Measurements from ENCODE around the gene PLXND1.

Gene PLXND1

GRCh38 chr3:129635656-129636055 is 29.2 kb upstream of the PLXND1 start:
- H3K27me3 Mint-ChIP-seq: peaks cover 6 to 7% of the 10 kb centered on the region in 2 donors
- H3K27ac Mint-ChIP-seq: no peak overlapping the region
- ATAC-seq (replicated peaks) (no peak), DNase-seq (no peak)
- H3K36me3 Mint-ChIP-seq (ENCODE audit: insufficient read depth): no peaks in the 10 kb centered on the region
- no peak overlapping the region for H3K4me3 Mint-ChIP-seq
- H3K4me1 Mint-ChIP-seq (ENCODE audit: low read depth in 2 of 2): peaks cover 0 to 11% of the 10 kb centered on the region in 2 donors
- no peaks in the 10 kb centered on the region for H3K9me3 Mint-ChIP-seq

GRCh38 chr3:129633751-129634481 is 27.4 kb upstream of the PLXND1 start:
- Mint-ChIP-seq H3K4me3 (no peak overlapping the region), H3K27ac (no peak overlapping the region), H3K9me3 (no peaks in the 10 kb centered on the region), H3K4me1 (ENCODE audit: low read depth in 2 of 2) (peaks cover 0 to 11% of the 10 kb centered on the region in 2 donors), H3K36me3 (ENCODE audit: insufficient read depth) (no peaks in the 10 kb centered on the region), H3K27me3 (peaks cover 6 to 7% of the 10 kb centered on the region in 2 donors)
- no peak for DNase-seq
- peak; percentile 78 for ATAC-seq (replicated peaks)

GRCh38 chr3:129632977-129633376 is 26.5 kb upstream of the PLXND1 start:
- DNase-seq: no peak
- no peaks in the 10 kb centered on the region for H3K9me3 Mint-ChIP-seq
- no peak for ATAC-seq (replicated peaks)
- H3K27me3 Mint-ChIP-seq: no peaks in the 10 kb centered on the region
- no peak overlapping the region for H3K27ac Mint-ChIP-seq
- H3K4me1 Mint-ChIP-seq (ENCODE audit: low read depth in 2 of 2): peaks cover 3 to 13% of the 10 kb centered on the region in 2 donors
- H3K4me3 Mint-ChIP-seq: no peak overlapping the region
- H3K36me3 Mint-ChIP-seq (ENCODE audit: insufficient read depth): no peaks in the 10 kb centered on the region

GRCh38 chr3:129632556-129632955 is 26.1 kb upstream of the PLXND1 start:
- H3K27ac Mint-ChIP-seq: no peak overlapping the region

DNA sequence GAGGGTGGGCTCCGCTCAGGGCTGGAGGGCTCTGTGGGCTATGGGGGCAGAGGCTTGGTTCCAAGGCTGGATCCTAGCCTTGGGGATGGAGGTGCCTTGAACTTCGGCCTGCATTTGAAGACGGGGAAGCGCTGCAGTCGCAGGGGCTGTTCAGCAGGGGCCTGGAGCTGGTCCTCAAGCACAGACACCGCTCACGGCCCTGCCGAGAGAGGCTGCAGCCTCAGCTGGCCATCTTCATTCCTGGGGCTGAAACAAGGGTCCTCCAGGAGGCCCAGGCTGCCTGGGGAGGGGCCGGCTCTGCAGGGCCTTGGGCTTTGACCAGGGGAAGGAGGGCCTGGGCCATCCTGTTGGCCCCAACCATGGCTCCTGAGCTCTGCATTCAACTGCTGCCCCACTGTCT is 25.6 kb upstream of the PLXND1 start:
- no peak for ATAC-seq (replicated peaks)
- Mint-ChIP-seq H3K27ac (no peak overlapping the region), H3K9me3 (no peaks in the 10 kb centered on the region), H3K4me3 (no peak overlapping the region), H3K27me3 (no peaks in the 10 kb centered on the region), H3K36me3 (ENCODE audit: insufficient read depth) (peaks cover 3% of the 10 kb centered on the region), H3K4me1 (ENCODE audit: low read depth in 2 of 2) (peaks cover 12 to 21% of the 10 kb centered on the region in 2 donors)
- DNase-seq: no peak

More at GRCh38 chr3:129632556-129632955, 26.1 kb upstream of the PLXND1 start:
- DNase-seq: no peak
- Mint-ChIP-seq H3K27me3 (no peaks in the 10 kb centered on the region), H3K4me1 (ENCODE audit: low read depth in 2 of 2) (peaks cover 7 to 16% of the 10 kb centered on the region in 2 donors), H3K36me3 (ENCODE audit: insufficient read depth) (peaks cover 3% of the 10 kb centered on the region), H3K9me3 (no peaks in the 10 kb centered on the region), H3K4me3 (no peak overlapping the region)
- ATAC-seq (replicated peaks): no peak

GRCh38 chr3:129629011-129629410 is 22.5 kb upstream of the PLXND1 start:
- DNase-seq (no peak), ATAC-seq (replicated peaks) (no peak)
- Mint-ChIP-seq H3K4me3 (no peak overlapping the region), H3K27ac (no peak overlapping the region), H3K36me3 (ENCODE audit: insufficient read depth) (peaks cover 3% of the 10 kb centered on the region), H3K9me3 (no peaks in the 10 kb centered on the region), H3K4me1 (ENCODE audit: low read depth in 2 of 2) (peaks cover 12 to 29% of the 10 kb centered on the region in 2 donors), H3K27me3 (no peaks in the 10 kb centered on the region)

DNA sequence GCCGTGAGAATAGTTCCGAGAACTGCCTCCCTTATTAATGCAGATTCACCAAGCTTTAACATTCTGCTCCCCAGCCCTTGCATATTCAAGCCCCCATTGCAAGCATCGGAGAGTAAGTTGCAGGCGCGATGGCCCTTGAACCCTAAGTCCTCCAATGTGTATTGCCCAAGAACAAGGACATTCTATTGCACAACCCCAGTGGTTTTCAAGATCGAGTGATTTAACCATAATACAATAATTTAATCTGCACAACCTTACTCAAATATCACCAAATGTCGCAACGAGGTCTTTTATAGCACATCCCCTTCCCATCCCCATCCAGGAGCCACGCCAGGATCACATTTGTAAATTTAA is 21.7 kb upstream of the PLXND1 start:
- Mint-ChIP-seq H3K36me3 (ENCODE audit: insufficient read depth) (peaks cover 3% of the 10 kb centered on the region), H3K9me3 (no peaks in the 10 kb centered on the region), H3K4me3 (peak overlapping the region; percentile 85 to 87), H3K27me3 (no peaks in the 10 kb centered on the region), H3K4me1 (ENCODE audit: low read depth in 2 of 2) (peaks cover 12 to 22% of the 10 kb centered on the region in 2 donors), H3K27ac (peak overlapping the region in 1 of 2 donors; percentile 72)
- ATAC-seq (replicated peaks): no peak
- DNase-seq: no peak

DNA sequence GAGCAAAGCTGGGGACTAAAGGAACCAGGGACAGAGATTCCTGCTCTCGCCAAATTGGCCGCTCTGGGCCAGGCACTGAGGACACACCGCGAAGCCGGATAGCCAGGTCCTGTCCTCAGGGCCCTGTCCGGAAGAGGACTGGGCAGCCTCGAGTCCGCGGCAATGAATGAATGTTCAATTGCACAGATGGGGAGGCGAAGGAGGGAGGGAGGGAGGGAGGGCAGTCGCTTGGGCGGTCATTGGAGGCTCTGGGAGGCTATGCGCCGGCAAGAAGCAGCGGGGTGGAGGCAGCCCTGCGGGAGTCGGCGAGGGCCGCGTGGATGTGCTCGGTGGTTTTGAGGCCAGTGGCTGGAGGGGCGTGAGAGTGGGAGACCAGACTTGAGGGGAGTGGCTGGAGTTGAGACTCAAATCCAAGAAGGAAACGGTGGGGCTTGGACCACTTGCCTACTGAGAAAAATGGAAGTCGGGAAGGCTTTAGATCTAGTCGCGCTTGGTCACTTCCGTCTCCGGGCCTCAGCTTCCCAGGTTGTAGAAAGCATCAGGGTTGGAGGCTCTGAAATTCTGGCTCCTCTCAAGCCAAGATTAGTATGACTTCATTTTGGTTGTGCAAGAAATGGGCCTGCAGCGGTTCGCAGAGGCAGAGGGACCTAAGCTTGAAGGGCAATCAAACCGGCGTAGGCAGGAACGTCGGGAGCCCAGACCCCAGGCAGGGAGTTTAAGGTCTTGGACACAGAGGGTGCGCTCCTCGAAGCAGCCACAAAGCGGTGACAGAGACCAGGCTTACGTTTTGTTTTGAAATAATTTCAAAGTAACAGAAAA is 21.1 kb upstream of the PLXND1 start:
- H3K27ac Mint-ChIP-seq: peak overlapping the region; percentile 72
- peak overlapping the region; percentile 85 to 87 for H3K4me3 Mint-ChIP-seq
- H3K36me3 Mint-ChIP-seq (ENCODE audit: insufficient read depth): peaks cover 3% of the 10 kb centered on the region
- peaks cover 12 to 22% of the 10 kb centered on the region in 2 donors for H3K4me1 Mint-ChIP-seq (ENCODE audit: low read depth in 2 of 2)
- H3K27me3 Mint-ChIP-seq: no peaks in the 10 kb centered on the region
- DNase-seq (peak; percentile 55 to 57 (median 57)), ATAC-seq (replicated peaks) (peak; percentile 66)
- H3K9me3 Mint-ChIP-seq: no peaks in the 10 kb centered on the region

GRCh38 chr3:129626744-129627349 is 20.4 kb upstream of the PLXND1 start:
- DNase-seq (peak; percentile 29 to 37 (median 34)), ATAC-seq (replicated peaks) (peak; percentile 78)
- peak overlapping the region; percentile 85 to 87 for H3K4me3 Mint-ChIP-seq
- H3K9me3 Mint-ChIP-seq: no peaks in the 10 kb centered on the region
- H3K27ac Mint-ChIP-seq: peak overlapping the region; percentile 72
- peaks cover 12 to 19% of the 10 kb centered on the region in 2 donors for H3K4me1 Mint-ChIP-seq (ENCODE audit: low read depth in 2 of 2)
- H3K27me3 Mint-ChIP-seq: no peaks in the 10 kb centered on the region
- H3K36me3 Mint-ChIP-seq (ENCODE audit: insufficient read depth): peaks cover 3% of the 10 kb centered on the region

- H3K4me3 Mint-ChIP-seq: peak overlapping the region; percentile 71 to 85
These were observed 18.8 kb upstream of the PLXND1 start for GRCh38 chr3:129625072-129625874.

GRCh38 chr3:129624347-129625071 is 18.0 kb upstream of the PLXND1 start:
- Mint-ChIP-seq H3K4me3 (peak overlapping the region in 1 of 2 donors; percentile 15), H3K4me1 (ENCODE audit: low read depth in 2 of 2) (peaks cover 12 to 19% of the 10 kb centered on the region in 2 donors), H3K36me3 (ENCODE audit: insufficient read depth) (peaks cover 3% of the 10 kb centered on the region), H3K27ac (no peak overlapping the region), H3K27me3 (no peaks in the 10 kb centered on the region), H3K9me3 (no peaks in the 10 kb centered on the region)
- no peak for DNase-seq
- ATAC-seq (replicated peaks): no peak

More at GRCh38 chr3:129625072-129625874, 18.8 kb upstream of the PLXND1 start:
- no peaks in the 10 kb centered on the region for H3K27me3 Mint-ChIP-seq
- ATAC-seq (replicated peaks): no peak
- DNase-seq: no peak
- H3K27ac Mint-ChIP-seq: peak overlapping the region in 1 of 2 donors; percentile 65
- no peaks in the 10 kb centered on the region for H3K9me3 Mint-ChIP-seq
- peaks cover 3% of the 10 kb centered on the region for H3K36me3 Mint-ChIP-seq (ENCODE audit: insufficient read depth)
- peaks cover 12 to 19% of the 10 kb centered on the region in 2 donors for H3K4me1 Mint-ChIP-seq (ENCODE audit: low read depth in 2 of 2)

DNA sequence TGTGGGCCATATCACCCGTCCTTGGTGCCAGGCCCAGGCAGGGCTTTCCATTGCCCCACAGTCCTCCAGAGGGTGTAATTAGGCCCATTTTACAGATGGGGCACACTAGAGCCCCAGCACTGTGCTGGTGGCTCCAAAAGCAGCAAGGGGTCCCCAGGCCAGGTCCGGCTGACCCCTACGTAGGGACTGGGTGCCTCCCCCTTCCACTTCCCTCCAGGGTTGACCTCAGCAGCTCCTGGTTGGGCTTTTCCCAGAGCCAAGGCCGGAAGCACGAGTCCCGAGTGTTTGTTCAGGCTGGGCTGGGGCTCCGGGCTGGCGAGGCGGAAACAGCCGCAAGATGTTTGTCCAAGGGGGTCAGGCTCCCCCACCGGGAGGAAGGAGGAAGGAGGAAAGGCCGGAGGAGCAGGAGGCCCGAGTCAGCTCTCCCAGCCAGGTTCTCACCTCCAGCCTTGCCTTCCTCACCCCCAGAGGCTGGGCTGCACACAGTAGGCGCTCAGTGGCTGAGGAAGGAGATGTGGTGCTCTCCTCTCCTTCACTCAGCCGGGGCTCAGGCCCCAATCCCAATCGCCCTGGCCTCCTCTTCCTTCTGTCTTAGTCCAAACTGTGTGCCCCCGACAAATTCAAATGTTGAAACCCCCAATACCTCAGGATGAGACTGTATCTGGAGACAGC is 17.1 kb upstream of the PLXND1 start:
- H3K4me3 Mint-ChIP-seq: no peak overlapping the region
- no peak for DNase-seq
- no peak for ATAC-seq (replicated peaks)
- peaks cover 4 to 6% of the 10 kb centered on the region in 2 donors for H3K27me3 Mint-ChIP-seq
- H3K27ac Mint-ChIP-seq: no peak overlapping the region
- no peaks in the 10 kb centered on the region for H3K9me3 Mint-ChIP-seq
- H3K36me3 Mint-ChIP-seq (ENCODE audit: insufficient read depth): peaks cover 3% of the 10 kb centered on the region
- H3K4me1 Mint-ChIP-seq (ENCODE audit: low read depth in 2 of 2): peaks cover 15 to 23% of the 10 kb centered on the region in 2 donors
